ENCODE measurements around the gene CAMTA1.

CAMTA1 gene

GRCh38 chr1:7568053-7568452, 782.8 kb downstream of the CAMTA1 start:
- in situ Hi-C loops (cut with HindIII; ENCODE audit: low pct_ligation_motif_present, low pct_unique_long_range_greater_than_20kb, low sequenced_read_pairs), result no loop called here
- DNase-seq, result no peak

DNA sequence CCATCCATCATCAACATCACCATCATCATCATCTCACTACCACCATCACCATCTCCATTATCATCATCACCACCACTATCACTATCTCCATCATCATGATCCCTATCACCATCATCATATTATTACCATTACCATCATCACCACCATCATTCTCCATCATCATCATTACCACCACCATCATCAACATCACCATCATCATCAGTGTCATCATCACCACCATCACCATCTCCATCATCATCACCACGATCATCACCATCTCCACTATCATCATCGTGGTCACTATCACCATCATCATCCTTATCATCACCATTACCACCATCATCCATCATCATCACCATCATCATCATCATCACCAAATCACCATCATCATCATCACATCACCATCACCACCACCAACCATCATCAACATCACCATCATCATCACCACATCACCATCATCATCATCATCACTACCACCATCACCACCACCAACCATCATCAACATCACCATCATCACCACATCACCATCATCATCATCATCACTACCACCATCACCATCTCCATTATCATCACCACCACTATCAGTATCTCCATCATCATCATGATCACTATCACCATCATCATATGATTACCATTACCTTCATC, 783.8 kb downstream of the CAMTA1 start:
- in situ Hi-C loops (cut with HindIII; ENCODE audit: low pct_ligation_motif_present, low pct_unique_long_range_greater_than_20kb, low sequenced_read_pairs), result no loop called here

DNA sequence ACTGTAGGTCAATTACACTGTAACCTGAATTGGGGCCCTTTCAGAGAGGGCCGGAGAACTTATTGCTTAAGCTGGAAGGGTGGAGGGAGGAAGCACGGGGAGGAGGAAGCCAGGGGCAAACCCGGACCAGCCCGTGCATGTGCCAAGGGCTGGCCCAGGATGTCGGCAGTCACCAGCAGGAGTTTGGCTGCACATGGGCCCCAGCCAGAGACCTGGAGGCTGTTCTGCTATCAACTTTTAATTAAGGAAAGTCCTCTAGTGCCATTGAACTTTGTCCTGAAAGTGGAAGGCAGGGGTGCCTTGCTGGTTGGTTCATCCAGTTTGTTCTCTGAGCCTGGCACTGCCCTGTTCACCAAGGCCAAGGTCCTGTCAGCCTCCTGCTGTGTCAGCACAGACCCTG, 785.1 kb downstream of the CAMTA1 start:
- no peak for DNase-seq
- in situ Hi-C loops (cut with HindIII; ENCODE audit: low pct_ligation_motif_present, low pct_unique_long_range_greater_than_20kb, low sequenced_read_pairs), result no loop called here

More for the DNA sequence above, 783.8 kb downstream of the CAMTA1 start:
- DNase-seq, result no peak

- in situ Hi-C loops (cut with HindIII; ENCODE audit: low pct_ligation_motif_present, low pct_unique_long_range_greater_than_20kb, low sequenced_read_pairs), result no loop called here
- DNase-seq, result no peak
Measured at GRCh38 chr1:7572654-7573152, 787.4 kb downstream of the CAMTA1 start.

DNA sequence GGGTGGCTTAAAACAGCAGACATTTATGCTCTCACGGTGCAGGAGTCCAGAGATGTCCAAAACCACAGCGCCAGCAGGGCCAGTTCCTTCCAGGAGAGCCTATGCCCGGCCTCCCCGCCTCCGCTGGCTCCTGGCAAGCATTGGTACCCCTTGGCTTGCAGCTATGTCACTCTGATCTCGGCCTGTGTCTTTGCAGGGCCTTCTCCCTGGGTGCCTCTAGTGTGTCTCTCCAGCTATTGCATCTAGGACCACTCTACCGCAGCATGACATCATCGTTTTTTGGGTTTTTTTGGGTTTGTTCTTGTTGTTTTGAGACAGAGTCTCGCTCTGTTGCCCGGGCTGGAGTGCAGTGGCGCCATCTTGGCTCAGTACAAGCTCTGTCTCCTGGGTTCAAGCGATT, 788.2 kb downstream of the CAMTA1 start:
- in situ Hi-C loops (cut with HindIII; ENCODE audit: low pct_ligation_motif_present, low pct_unique_long_range_greater_than_20kb, low sequenced_read_pairs), result no loop called here
- no peak for DNase-seq

GRCh38 chr1:7574121-7575040, 789.1 kb downstream of the CAMTA1 start:
- no peak for DNase-seq
- in situ Hi-C loops (cut with HindIII; ENCODE audit: low pct_ligation_motif_present, low pct_unique_long_range_greater_than_20kb, low sequenced_read_pairs), result no loop called here

DNA sequence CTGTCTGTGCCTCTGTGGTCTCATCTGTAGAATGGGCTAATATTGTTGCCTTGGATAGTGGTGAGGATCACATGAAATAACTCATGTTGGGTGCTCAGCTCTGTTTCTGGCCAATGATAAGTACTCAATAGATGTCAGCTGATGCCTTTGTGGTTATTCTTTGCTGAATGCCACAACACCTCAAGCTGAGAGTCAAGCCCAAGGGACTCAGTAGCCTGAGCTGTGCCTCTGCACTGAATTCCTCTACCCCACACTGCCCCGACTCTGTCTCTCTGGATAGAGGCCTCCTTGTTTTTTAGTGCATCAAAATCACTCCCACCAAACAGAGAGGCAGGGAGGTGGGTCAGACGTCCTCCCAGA, 789.8 kb downstream of the CAMTA1 start:
- DNase-seq, result no peak
- in situ Hi-C loops (cut with HindIII; ENCODE audit: low pct_ligation_motif_present, low pct_unique_long_range_greater_than_20kb, low sequenced_read_pairs), result no loop called here

DNA sequence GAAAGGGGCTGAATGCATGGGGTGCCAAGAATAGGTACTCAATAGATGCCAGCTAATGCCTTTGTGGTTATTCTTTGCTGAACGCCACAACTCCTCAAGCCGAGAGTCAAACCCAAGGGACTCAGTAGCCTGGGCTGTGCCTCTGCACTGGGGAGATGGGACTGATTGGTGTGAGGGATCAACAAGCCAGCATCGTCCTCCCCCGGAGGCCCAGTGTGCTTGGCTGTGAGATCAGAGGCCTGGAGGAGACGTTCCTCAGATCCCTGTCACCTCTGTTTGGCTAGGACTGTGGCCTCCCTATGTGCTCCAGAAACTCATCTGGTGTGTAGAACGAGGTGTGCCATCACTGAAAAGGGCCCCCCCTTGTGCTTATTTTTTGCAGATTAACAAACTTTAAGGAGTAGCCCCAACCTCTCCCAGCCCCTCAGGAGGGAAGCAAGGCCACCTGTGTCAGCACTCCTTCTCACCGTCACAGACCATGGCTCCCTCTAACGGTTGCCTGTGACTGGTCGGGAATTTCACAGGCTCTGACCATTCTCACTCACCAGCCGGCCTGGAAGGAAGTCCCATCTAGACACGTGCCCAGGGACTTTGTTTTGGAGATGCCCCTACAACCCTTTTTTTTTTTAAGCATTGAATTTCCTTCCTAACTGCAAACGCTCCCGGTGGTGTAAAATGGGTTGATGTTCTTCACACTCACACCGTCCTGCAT, 791.8 kb downstream of the CAMTA1 start:
- DNase-seq, result no peak
- in situ Hi-C loops (cut with HindIII; ENCODE audit: low pct_ligation_motif_present, low pct_unique_long_range_greater_than_20kb, low sequenced_read_pairs), result no loop called here

DNA sequence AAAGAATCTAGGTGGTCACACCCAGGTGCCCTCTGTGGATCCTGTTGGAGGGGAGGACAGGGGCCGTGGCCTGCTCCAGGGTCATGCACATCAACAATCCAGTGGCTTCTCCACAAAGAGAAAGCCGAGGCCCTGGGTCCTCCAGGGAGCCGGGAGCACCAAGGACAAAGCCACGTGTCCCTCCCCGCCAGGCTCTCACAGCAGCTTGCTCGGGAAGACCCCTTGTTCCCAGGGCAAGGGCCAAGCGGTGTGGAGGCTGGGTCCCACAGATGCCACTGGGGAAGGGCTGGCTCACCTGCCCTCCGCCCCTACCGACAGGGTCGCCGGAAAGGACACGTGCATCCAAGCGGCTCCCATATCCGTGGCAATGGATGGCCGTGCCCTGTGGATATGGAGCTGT, 793.0 kb downstream of the CAMTA1 start:
- in situ Hi-C loops (cut with HindIII; ENCODE audit: low pct_ligation_motif_present, low pct_unique_long_range_greater_than_20kb, low sequenced_read_pairs), result no loop called here
- no peak for DNase-seq

DNA sequence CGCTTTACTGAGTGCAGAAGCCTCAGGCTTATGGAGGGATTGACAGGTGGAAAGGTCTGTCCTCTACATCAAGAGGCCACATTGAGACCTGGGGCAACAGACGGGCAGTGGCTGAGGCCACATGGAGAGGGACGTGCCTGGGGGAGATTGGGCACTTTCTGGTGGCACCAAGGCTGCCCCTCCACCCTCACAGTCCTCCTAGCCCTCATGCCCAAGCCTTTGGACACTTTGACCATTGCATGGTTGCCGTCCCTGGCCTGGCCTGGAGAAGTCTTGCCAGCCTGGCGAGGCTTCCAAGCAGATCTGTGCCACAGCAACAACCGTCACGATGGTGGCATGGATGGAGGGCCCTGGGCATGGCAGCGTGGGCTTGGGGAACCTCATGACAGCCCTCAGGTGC, 793.8 kb downstream of the CAMTA1 start:
- in situ Hi-C loops (cut with HindIII; ENCODE audit: low pct_ligation_motif_present, low pct_unique_long_range_greater_than_20kb, low sequenced_read_pairs), result no loop called here
- DNase-seq, result no peak

GRCh38 chr1:7579831-7580804, 794.9 kb downstream of the CAMTA1 start:
- in situ Hi-C loops (cut with HindIII; ENCODE audit: low pct_ligation_motif_present, low pct_unique_long_range_greater_than_20kb, low sequenced_read_pairs), result no loop called here
- DNase-seq, result no peak

- in situ Hi-C loops (cut with HindIII; ENCODE audit: low pct_ligation_motif_present, low pct_unique_long_range_greater_than_20kb, low sequenced_read_pairs), result no loop called here
- DNase-seq, result no peak
Measured at GRCh38 chr1:7580923-7581753, 795.9 kb downstream of the CAMTA1 start.

GRCh38 chr1:7581754-7582459, 796.7 kb downstream of the CAMTA1 start:
- no peak for DNase-seq
- in situ Hi-C loops (cut with HindIII; ENCODE audit: low pct_ligation_motif_present, low pct_unique_long_range_greater_than_20kb, low sequenced_read_pairs), result no loop called here

GRCh38 chr1:7582460-7582972, 797.3 kb downstream of the CAMTA1 start:
- in situ Hi-C loops (cut with HindIII; ENCODE audit: low pct_ligation_motif_present, low pct_unique_long_range_greater_than_20kb, low sequenced_read_pairs), result no loop called here

GRCh38 chr1:7583291-7584096, 798.2 kb downstream of the CAMTA1 start:
- DNase-seq, result no peak
- in situ Hi-C loops (cut with HindIII; ENCODE audit: low pct_ligation_motif_present, low pct_unique_long_range_greater_than_20kb, low sequenced_read_pairs), result no loop called here

More at GRCh38 chr1:7582460-7582972, 797.3 kb downstream of the CAMTA1 start:
- DNase-seq, result no peak

DNA sequence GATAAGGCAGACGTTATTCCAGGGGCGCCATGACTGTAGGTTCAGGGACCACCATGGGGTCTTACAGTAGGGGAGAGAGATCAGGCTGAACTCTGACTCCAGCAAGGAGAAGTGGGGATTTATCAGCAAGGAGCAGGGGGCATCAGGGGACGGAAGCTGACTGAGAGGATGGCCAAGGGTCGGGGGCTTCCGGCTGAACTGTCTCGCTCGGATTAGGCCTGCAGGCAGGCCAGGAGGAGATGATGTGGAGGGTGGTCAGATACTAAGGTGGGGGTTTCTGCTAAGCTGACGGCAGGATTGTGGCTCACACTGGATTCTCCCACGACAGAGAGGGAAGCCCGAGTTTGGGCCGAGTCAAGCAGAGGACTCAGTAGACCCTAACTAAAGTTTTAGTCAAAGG, 798.9 kb downstream of the CAMTA1 start:
- in situ Hi-C loops (cut with HindIII; ENCODE audit: low pct_ligation_motif_present, low pct_unique_long_range_greater_than_20kb, low sequenced_read_pairs), result no loop called here
- no peak for DNase-seq
